H7 (cell line): Measurements from ENCODE around the gene FSTL4. TPM values are rescaled to one million over a fixed set of nuclear protein-coding genes. Genes with fewer than 3 reads are reported as not detected.
"Not testable (repeated sequence)": the region's sequence is repeated elsewhere in the genome, so short reads cannot be mapped to it uniquely, and the experiment has no call there.

Experiments used
- DNase-seq: peaks from one replicate; pipeline ENCODE4 v3.0.0; 2012
- H3K27me3 ChIP-seq: 2 replicates; pipeline ENCODE4 v1.6.0; 2011; ENCODE audit warnings: mild to moderate bottlenecking, low read length; ENCODE audit not compliant: control insufficient read depth, insufficient read depth
- H3K36me3 ChIP-seq: replicated peaks from 2 replicates; pipeline ENCODE4 v1.5.1; 2011; ENCODE audit warnings: low read length; ENCODE audit not compliant: control insufficient read depth, insufficient read depth
- H3K4me3 ChIP-seq: 2 replicates; pipeline ENCODE4 v1.5.1; 2011; ENCODE audit warnings: low read depth, mild to moderate bottlenecking, control low read depth, low read length, moderate library complexity; ENCODE audit not compliant: insufficient read depth
- total RNA-seq: library from RNA; depleted of rRNA; stranded (reverse); fragments of >200 nt; shearing (Covaris generic); gene quantifications from 2 replicates; pipeline ENCODE4 v1.2.3, GENCODE V29; 2014

The FSTL4 gene
- total RNA-seq, 1 experiment from 2014 or later, result 2.4 TPM

DNA sequence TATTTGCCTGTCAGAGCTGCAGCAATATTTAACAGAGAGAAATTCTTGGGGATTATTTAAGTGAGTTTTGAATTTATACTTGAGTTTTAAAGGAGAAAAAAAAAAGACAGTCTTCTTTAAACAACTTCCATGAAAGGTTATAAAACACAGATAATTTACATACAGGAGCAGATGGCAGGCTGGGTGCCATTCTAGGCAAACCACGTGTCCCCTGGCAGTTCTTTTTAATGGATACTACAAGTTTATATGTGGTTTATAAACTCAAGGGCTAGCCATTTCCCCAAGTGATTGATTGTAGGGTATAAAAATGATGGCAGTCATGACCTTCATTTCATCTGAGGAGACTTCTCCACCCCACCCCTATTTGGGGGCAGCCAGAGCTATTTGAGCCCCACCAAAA is 166.6 kb downstream of the FSTL4 start:
- no peaks in the 10 kb centered on the region for H3K36me3 ChIP-seq
- no peaks in the 10 kb centered on the region for H3K27me3 ChIP-seq
- DNase-seq, result no peak
- no peak overlapping the region for H3K4me3 ChIP-seq

DNA sequence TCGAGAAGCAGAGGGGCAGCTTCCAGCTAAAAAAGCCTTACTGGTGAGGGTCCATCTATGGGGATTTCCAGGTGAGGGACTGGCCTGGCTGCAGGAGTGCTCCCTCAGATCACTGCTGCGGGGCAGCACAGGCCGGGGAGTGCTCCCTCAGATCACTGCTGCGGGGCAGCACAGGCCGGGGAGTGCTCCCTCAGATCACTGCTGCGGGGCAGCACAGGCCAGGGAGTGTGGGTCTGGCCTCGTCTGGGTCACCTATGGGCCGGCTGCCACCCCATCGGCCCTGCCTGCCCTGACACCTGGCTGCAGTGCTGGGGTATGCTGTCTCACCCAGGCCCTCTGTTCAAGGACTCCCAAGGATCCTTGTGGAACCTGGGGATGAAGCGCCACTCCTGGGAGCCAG is 167.1 kb downstream of the FSTL4 start:
- H3K27me3 ChIP-seq, H3K4me3 ChIP-seq, DNase-seq: not testable (repeated sequence)

DNA sequence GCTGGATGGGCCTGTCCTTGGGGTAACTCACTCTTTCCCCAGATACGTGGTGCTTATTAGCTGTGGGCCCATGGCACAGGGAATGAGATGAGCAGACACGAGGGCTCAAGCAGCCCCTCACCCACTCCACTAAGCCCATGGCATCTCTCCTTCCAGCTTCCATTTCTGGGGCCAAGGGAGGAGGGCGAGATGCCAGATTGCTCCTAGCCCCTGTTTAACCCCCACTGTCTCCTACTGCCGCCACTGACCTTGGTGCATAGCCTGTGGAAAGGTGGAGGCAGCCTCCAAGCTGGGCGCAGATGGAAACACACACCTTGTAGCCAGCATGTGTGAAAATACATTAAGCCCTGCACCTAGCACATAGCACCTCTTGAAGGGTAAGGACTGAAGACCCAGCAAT is 167.6 kb downstream of the FSTL4 start:
- Histone ChIP-seq H3K36me3 (no peaks in the 10 kb centered on the region), H3K4me3 (no peak overlapping the region), H3K27me3 (no peaks in the 10 kb centered on the region)
- no peak for DNase-seq

More for the DNA sequence above, 167.1 kb downstream of the FSTL4 start:
- H3K36me3 ChIP-seq, result not testable (repeated sequence)

DNA sequence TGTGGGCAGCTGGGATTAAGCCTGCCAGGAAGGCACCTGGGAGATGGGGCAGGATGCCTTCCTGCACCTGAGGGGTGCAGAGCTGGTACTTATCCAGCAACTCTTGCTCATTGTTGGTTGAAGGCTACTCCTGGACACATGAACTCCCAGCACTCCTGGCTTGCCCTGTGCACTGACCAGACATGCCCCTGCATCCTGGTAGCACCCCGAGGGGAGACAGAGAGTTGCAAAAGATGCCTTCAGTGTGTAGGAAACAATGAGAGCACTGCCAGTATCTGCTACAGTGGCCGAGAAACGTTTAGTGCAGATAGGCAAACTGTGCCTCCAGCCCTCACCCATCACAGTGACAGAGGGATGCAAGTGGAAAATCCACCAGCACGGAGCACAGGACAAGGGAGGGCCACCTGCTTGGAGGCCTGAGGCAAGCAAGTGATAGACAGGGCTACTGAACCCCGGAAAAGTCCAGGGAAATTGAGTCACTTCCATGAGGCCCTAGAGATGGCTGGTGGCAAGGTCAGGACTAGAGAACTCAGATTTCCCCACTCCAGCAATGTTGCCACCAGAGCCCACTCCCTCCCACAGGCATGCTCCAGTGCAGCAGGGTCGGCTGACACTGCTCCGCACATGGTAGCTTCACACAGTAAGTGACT is 171.1 kb downstream of the FSTL4 start:
- DNase-seq, result no peak
- H3K27me3 ChIP-seq, result no peaks in the 10 kb centered on the region
- no peaks in the 10 kb centered on the region for H3K36me3 ChIP-seq
- no peak overlapping the region for H3K4me3 ChIP-seq

DNA sequence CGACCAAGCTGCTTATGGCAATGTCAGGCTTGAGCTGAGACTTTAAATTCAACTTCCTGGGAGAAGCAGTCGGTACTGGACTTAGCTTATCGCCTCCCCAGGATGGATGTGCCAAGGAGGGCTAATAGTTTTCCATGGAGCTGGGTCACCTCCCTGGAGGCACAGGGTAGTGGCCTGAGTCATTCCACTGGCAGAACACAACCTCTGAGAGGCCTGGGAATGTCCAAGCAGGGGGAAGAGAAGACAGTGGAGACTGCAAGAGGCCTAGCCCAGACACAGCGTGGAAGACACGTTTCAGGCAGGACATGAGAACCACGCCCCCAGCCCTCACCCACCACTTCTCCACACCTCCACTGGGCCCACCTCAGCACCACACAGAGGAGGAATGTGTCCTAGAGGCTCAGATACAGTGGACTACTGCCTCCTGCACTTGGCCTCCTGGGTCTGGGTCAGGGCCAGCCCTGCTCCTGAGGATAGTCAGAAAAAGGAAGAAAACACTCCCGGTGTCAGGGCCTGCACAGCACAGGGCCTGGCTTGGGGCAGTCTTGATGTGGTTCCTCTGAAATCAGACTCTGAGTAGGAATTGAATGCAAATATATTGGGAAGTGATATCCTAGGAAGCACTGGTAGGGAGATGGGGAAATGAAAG is 171.8 kb downstream of the FSTL4 start:
- Histone ChIP-seq H3K4me3 (no peak overlapping the region), H3K36me3 (no peaks in the 10 kb centered on the region), H3K27me3 (no peaks in the 10 kb centered on the region)
- DNase-seq, result no peak

DNA sequence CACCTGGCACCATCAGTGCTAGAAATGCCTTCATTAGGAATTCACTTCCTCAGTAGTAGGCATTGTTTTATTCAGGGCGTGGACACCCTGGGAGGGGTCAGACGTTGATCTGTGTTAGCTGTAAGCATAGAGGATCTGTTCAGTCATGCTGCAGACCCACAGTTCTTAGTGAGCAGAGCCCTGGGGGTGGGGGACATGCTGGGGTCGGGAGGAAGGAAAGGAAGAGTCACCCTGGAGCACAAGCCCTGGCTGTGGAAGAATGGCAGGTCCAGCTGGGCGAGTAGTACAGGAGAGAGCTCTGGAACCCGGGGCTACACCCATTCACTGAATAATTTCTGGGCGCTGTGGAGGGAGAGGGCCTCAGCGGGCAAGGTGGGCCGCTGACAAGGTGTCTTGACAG is 172.5 kb downstream of the FSTL4 start:
- Histone ChIP-seq H3K36me3 (no peaks in the 10 kb centered on the region), H3K27me3 (no peaks in the 10 kb centered on the region), H3K4me3 (no peak overlapping the region)
- DNase-seq, result no peak

DNA sequence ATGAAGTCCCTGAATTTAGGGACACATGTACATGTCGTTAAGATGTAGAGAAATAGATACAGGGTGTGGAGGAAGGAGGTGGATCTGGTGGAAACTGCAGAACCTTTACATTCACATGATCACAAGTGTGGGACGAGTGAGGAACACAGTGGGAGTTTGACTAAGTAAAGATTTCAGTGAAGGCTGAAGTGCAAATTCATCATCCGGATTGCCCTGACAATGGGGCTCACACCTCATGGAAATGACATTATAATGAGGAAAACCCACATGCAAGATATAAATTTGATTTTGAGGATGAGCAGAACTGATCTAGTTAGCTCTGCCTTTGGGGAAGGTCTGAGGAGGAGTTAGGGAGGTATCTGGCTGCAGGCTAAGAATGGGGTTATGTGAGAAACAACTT is 173.9 kb downstream of the FSTL4 start:
- DNase-seq, result no peak
- Histone ChIP-seq H3K36me3 (no peaks in the 10 kb centered on the region), H3K4me3 (no peak overlapping the region), H3K27me3 (no peaks in the 10 kb centered on the region)

DNA sequence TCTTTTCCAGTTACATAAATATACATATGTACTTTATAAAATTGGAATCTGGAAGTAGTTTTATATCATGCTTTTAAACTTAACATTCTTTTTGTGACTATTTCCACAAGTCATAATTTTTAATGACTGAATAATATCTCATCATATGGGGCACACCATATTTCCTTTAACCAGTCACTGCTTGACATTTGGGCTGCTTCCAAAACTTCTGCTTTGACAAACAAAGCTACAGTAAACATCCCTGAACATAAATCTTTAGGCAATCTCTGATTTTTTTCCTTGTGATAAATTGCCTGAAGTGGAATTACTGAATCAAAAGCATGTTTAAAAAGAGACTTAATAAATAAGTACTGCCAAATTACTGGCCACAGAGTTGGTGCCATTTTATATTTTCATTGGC is 178.0 kb downstream of the FSTL4 start:
- no peak for DNase-seq
- H3K36me3 ChIP-seq, result no peaks in the 10 kb centered on the region
- H3K4me3 ChIP-seq, result no peak overlapping the region
- H3K27me3 ChIP-seq, result no peaks in the 10 kb centered on the region

DNA sequence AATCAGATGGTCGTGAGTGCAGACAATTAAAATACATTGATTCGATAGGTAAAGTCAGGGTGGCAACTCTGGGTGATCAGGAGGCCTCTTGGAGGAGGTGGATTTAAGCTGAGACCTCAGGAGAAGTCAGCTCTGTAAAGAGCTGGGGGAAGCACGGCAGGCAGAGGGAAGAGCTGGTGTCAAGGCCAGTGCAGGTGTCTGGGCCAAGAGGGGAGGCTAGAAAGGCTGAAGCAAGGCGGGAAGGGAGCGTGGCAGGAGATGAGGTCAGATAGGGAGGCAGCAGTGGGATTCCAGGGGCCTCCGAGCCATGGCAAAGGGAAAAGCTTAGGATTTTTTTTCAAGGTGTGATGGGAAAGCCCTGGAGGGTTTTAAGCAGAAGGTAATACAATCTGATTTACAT is 178.7 kb downstream of the FSTL4 start:
- H3K36me3 ChIP-seq, result no peaks in the 10 kb centered on the region
- no peaks in the 10 kb centered on the region for H3K27me3 ChIP-seq
- no peak overlapping the region for H3K4me3 ChIP-seq
- no peak for DNase-seq

DNA sequence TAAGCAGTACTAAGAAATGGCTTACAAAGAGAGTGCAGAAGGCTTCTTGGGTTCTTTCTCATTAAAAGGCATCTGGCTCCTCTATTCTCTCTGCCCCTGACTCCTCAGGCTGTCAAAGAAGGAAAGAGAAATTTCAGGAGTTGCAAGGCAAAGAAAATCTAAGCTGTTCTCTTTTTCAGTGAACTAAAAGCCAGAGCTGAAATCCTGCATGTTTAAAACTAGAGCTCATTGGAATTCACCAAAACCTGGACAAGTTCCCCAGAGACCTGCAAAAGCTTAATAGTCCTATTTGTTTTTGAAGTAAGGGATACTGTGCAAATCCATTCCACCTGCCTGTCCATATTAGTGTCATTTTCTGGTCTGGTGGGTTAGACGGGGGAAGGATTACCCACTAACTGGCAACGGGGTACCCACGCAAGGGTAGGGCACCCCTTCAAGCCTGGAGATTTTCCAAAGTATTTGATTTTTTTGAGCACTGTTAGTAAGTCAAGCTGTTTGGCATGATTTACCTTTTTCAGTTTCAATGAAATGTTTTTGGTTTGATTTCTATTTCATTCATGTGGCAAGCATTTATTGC is 179.3 kb downstream of the FSTL4 start:
- Histone ChIP-seq H3K4me3 (no peak overlapping the region), H3K36me3 (no peaks in the 10 kb centered on the region), H3K27me3 (no peaks in the 10 kb centered on the region)
- DNase-seq, result no peak

DNA sequence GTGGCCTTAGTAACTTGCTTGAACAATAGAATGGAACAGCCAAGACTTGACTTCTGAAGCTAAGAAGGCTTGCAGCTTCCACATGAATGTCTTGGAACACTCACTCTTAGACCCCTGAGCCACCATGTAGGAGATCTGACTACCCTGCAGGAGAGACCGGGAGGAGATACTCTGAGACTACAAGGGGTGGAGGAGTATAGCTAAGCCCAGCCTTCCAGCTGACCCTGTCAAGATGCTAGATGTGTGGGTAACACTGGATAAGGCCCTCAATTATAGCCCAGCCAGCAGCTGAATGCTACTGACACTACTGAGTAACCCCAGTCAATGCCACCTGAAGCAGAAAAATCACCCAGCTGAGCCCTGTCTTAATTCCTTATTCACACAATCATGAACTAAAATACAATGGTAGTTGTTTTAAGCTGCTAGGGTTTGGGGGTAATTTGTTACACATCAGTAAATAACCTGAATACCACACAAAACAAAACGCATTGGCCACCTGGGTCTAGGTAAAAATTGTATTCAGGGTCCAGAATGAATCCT is 180.9 kb downstream of the FSTL4 start:
- Histone ChIP-seq H3K27me3 (no peaks in the 10 kb centered on the region; the same call in 1 of the 2 replicates), H3K36me3 (no peaks in the 10 kb centered on the region), H3K4me3 (no peak overlapping the region)
- no peak for DNase-seq

DNA sequence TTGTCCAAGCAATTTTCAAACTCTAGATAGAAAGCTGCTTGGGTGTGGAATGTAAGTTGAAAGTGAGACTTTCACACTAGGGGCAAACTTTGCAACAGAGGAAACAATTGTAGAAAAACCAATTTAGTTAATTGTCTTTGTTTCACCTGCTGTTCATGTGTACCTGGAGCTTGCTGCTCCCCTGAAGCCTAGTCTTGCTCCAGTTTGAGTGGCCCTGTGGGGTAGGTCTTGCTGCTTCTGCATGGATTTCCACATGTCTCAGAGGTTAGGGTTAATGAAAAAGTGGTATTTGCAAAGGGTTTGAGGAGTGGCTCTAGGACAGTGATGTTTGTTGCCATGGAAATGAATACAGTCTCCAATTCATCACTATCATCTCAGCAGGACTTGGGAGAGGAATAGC is 182.2 kb downstream of the FSTL4 start:
- H3K4me3 ChIP-seq, result no peak overlapping the region
- DNase-seq, result no peak
- no peaks in the 10 kb centered on the region for H3K36me3 ChIP-seq
- H3K27me3 ChIP-seq, result no peaks in the 10 kb centered on the region; the same call in 1 of the 2 replicates

DNA sequence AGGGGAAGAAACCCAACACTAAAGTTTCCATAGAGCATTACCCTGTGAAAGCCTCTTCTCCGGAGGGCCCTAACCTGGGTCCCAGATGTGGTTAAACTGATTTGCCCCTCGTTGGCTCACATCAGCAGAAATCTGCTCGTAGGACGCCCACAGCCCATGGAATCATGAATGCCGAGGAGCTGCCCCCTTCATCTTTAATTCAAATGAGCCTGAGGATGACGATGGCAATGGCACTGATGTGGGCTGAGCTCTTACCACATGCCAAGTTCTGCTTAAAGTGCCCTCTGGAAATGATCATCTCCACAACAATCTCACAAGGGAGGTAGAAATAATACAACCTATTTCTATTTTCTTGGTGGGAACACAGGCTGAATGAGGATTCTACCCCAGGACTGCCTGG is 183.3 kb downstream of the FSTL4 start:
- DNase-seq, result no peak
- H3K4me3 ChIP-seq, result no peak overlapping the region
- no peaks in the 10 kb centered on the region; the same call in 1 of the 2 replicates for H3K27me3 ChIP-seq
- no peaks in the 10 kb centered on the region for H3K36me3 ChIP-seq

DNA sequence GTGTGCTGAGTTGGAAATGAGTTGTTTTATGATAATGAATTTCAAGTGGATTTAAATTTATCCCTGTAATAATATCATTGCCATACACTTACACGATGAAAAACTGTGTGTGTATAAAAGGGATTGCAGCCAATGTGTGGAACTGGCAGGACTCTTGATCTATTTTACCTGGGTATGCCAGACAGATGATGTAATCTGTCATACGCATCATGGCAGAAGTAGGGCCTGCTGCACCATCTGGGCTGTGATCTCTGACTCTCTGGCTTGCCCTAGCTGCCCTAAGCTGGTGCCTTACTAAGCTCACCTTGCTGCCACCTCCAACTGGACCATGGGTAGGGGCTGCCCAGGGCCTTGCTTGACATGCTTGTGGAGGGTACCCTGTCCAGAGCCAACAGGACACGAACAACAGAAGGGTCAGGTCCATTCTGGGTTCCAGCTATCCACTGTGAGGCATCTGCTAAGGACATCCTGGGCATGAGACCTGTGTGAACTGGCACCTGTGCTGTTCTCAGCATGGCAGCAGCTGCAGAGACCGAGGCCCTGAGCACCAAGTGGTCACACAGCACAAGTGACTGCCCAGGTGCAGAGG is 184.2 kb downstream of the FSTL4 start:
- Histone ChIP-seq H3K36me3 (no peaks in the 10 kb centered on the region), H3K27me3 (peaks cover 5% of the 10 kb centered on the region), H3K4me3 (no peak overlapping the region)
- no peak for DNase-seq
